DMS79 (cell line): ENCODE results near the gene FASTK.

Experiments used
- DNase-seq: peaks from one replicate; lab custom pipeline; 2025; lab: John Stamatoyannopoulos, UW

FASTK gene

GRCh38 chr7:151117565-151117964 is 37.0 kb upstream of the FASTK start:
- DNase-seq = no peak

GRCh38 chr7:151116603-151117440 is 36.2 kb upstream of the FASTK start:
- no peak for DNase-seq

GRCh38 chr7:151115836-151116418 is 35.3 kb upstream of the FASTK start:
- no peak for DNase-seq

- DNase-seq = no peak
Observed at GRCh38 chr7:151115121-151115835, 34.7 kb upstream of the FASTK start.

- DNase-seq = no peak
Observed at GRCh38 chr7:151114151-151115090, 33.8 kb upstream of the FASTK start.

- no peak for DNase-seq
Observed at GRCh38 chr7:151113344-151114150, 32.9 kb upstream of the FASTK start.

GRCh38 chr7:151110941-151111645 is 30.5 kb upstream of the FASTK start:
- DNase-seq = no peak

- DNase-seq = no peak
Observed at GRCh38 chr7:151110236-151110940, 29.8 kb upstream of the FASTK start.

GRCh38 chr7:151109094-151110048 is 28.8 kb upstream of the FASTK start:
- no peak for DNase-seq

GRCh38 chr7:151107882-151108281 is 27.3 kb upstream of the FASTK start:
- DNase-seq = no peak

GRCh38 chr7:151104411-151105235 is 24.0 kb upstream of the FASTK start:
- DNase-seq = no peak

- DNase-seq = no peak
Observed at GRCh38 chr7:151103973-151104372, 23.4 kb upstream of the FASTK start.

- DNase-seq = no peak
Observed at GRCh38 chr7:151102991-151103390, 22.4 kb upstream of the FASTK start.

GRCh38 chr7:151101621-151102396 is 21.2 kb upstream of the FASTK start:
- no peak for DNase-seq

GRCh38 chr7:151100921-151101320 is 20.3 kb upstream of the FASTK start:
- no peak for DNase-seq

GRCh38 chr7:151099486-151100211 is 19.0 kb upstream of the FASTK start:
- DNase-seq = no peak
